ENCODE measurements around the gene FRMD5. TPM values are rescaled to one million over a fixed set of nuclear protein-coding genes. Genes with fewer than 3 reads are reported as not detected.
A peak's percentile ranks its signal among the peaks of the same experiment; 100 is the strongest.

The FRMD5 gene
- total and polyA plus RNA-seq, 2 experiments from 2014 or later, result 5.9 to 10.1 TPM

- Histone ChIP-seq H3K27me3 (ENCODE audit: insufficient read depth) (peaks cover 22% of the 10 kb centered on the region), H3K9me2 (ENCODE audit: insufficient read depth) (no peaks in the 10 kb centered on the region), H2AFZ (peak overlapping the region; percentile 94), H3K4me1 (ENCODE audit: insufficient read depth) (peaks cover 15% of the 10 kb centered on the region), H4K20me1 (replicated peaks; ENCODE audit: insufficient read depth) (peaks cover 16% of the 10 kb centered on the region), H3F3A (replicated peaks; ENCODE audit: low read depth) (0 out of 2 replicates have a peak, but pooled peaks cover 3% of the 10 kb centered on the region), H3K4me3 (peak overlapping the region; percentile 92), H3K79me2 (replicated peaks; ENCODE audit: insufficient read depth) (peaks cover 34% of the 10 kb centered on the region), H3K4me2 (peak overlapping the region; percentile 97), H3K27ac (ENCODE audit: low read depth) (no peak overlapping the region), H3K36me3 (ENCODE audit: insufficient read depth) (no peaks in the 10 kb centered on the region)
- Mint-ChIP-seq H3K9me3 (no peaks in the 10 kb centered on the region; the same call in 2 of the 3 replicates), H3K27ac (no peak overlapping the region), H3K4me1 (peaks cover 20% of the 10 kb centered on the region), H3K4me3 (peak overlapping the region; percentile 92), H3K36me3 (ENCODE audit: low read depth) (no peaks in the 10 kb centered on the region), H3K27me3 (ENCODE audit: insufficient read depth, low read depth, poor library complexity) (peaks cover 14% of the 10 kb centered on the region)
- DNase-seq (ENCODE audit: low spot score) (peak; percentile 68), ATAC-seq (peak; percentile 9)
- no peak for TF ChIP-seq EZH2phosphoT487 (IDR thresholded peaks at IDR 0.05; ENCODE audit: unreplicated experiment)
- no peak for TF ChIP-seq CREB1 (CRISPR knock-in tag; IDR thresholded peaks at IDR 0.05; ENCODE audit: low read depth)
- no peak for TF ChIP-seq ETS1 (IDR thresholded peaks at IDR 0.05)
- no peak for TF ChIP-seq NANOG (IDR thresholded peaks at IDR 0.05; ENCODE audit: borderline replicate concordance)
- TF ChIP-seq REST (IDR thresholded peaks at IDR 0.05; ENCODE audit: unreplicated experiment), result no peak
- TF ChIP-seq ZNF462 (CRISPR knock-in tag; IDR thresholded peaks at IDR 0.05), result no peak
- TF ChIP-seq STAT1 (IDR thresholded peaks at IDR 0.05; ENCODE audit: unreplicated experiment), result no peak
- no peak for TF ChIP-seq CTCF (conservative IDR thresholded peaks at IDR 0.05; ENCODE audit: low read depth in 2 of 2)
- no peak for TF ChIP-seq EZH2 (IDR thresholded peaks at IDR 0.05; ENCODE audit: low read depth, unreplicated experiment)
These were observed 1.3 kb downstream of the FRMD5 start for GRCh38 chr15:44193651-44194322.

Data from GM23338 (cell line).